WTC11 (cell line): Measurements from ENCODE around the gene ADIG. TPM values are rescaled to one million over a fixed set of nuclear protein-coding genes. Genes with fewer than 3 reads are reported as not detected.

Experiments used
- ATAC-seq: fragments of 200-7000 bp; cut with Tn5 transposase; 2 replicates; pipeline ENCODE4 v1.10.0; 2021; ENCODE audit warnings: mild to moderate bottlenecking, moderate library complexity
- CTCF ChIA-PET: fragments of 300-600 bp; sonication (Branson Sonifier 250); formaldehyde crosslinking; loops from one replicate; lab custom pipeline; 2021; ENCODE audit warnings: antibody characterized with exemption; lab: Charles Lee
- POLR2A ChIA-PET: fragments of 350-600 bp; sonication (Branson Sonifier 250); formaldehyde crosslinking; loops from one replicate; lab custom pipeline; 2021; ENCODE audit warnings: antibody characterized with exemption; lab: Charles Lee
- DNase-seq: peaks from one replicate; pipeline ENCODE4 v3.0.0; 2021; ENCODE audit warnings: low spot score
- H3K27ac Mint-ChIP-seq: 2 replicates; pipeline ENCODE4 v1.8.0; 2021; ENCODE audit warnings: mixed read lengths
- H3K27me3 Mint-ChIP-seq: 2 replicates; pipeline ENCODE4 v1.8.0; 2021; ENCODE audit warnings: low read depth, mild to moderate bottlenecking, moderate library complexity, mixed read lengths
- H3K36me3 Mint-ChIP-seq: 2 replicates; pipeline ENCODE4 v1.8.0; 2021; ENCODE audit warnings: mixed read lengths
- H3K4me1 Mint-ChIP-seq: 2 replicates; pipeline ENCODE4 v1.8.0; 2022; ENCODE audit warnings: mixed read lengths
- H3K4me3 Mint-ChIP-seq: 2 replicates; pipeline ENCODE4 v1.8.0; 2021; ENCODE audit warnings: mild to moderate bottlenecking, moderate library complexity, mixed read lengths
- H3K9me3 Mint-ChIP-seq: 2 replicates; pipeline ENCODE4 v1.8.0; 2021; ENCODE audit warnings: mixed read lengths
- EMX1 ChIP-seq: fragments of 250-450 bp; sonication (Bioruptor Pico); IDR thresholded peaks from 2 replicates; pipeline ENCODE4 v1.8.0; 2021; ENCODE audit warnings: mild to moderate bottlenecking
- ETV6 ChIP-seq: sonication (generic); formaldehyde crosslinking; IDR thresholded peaks from 2 replicates; pipeline ENCODE4 v1.8.1; 2022; ENCODE audit warnings: mild to moderate bottlenecking, missing genetic modification reagents
- FOXJ3 ChIP-seq: sonication (generic); formaldehyde crosslinking; IDR thresholded peaks from 2 replicates; pipeline ENCODE4 v1.9.0; 2021; ENCODE audit warnings: missing genetic modification reagents, mild to moderate bottlenecking, borderline replicate concordance
- FOXK1 ChIP-seq: sonication (generic); formaldehyde crosslinking; IDR thresholded peaks from 2 replicates; pipeline ENCODE4 v1.8.0; 2022; ENCODE audit warnings: mild to moderate bottlenecking, moderate library complexity, missing genetic modification reagents
- GABPB1 ChIP-seq: sonication (generic); formaldehyde crosslinking; IDR thresholded peaks from 2 replicates; pipeline ENCODE4 v1.8.1; 2023; ENCODE audit warnings: mild to moderate bottlenecking, missing genetic modification reagents
- IRF2 ChIP-seq: sonication (generic); formaldehyde crosslinking; IDR thresholded peaks from 2 replicates; pipeline ENCODE4 v1.8.0; 2022; ENCODE audit warnings: low read depth, missing genetic modification reagents, borderline replicate concordance
- NR1H2 ChIP-seq: sonication (generic); formaldehyde crosslinking; IDR thresholded peaks from 2 replicates; pipeline ENCODE4 v1.9.0; 2021; ENCODE audit warnings: mild to moderate bottlenecking, moderate library complexity, missing genetic modification reagents
- SOX15 ChIP-seq: fragments of 250-450 bp; sonication (Bioruptor Pico); IDR thresholded peaks from 2 replicates; pipeline ENCODE4 v1.9.0; 2021; ENCODE audit warnings: mild to moderate bottlenecking
- TEAD1 ChIP-seq: sonication (generic); formaldehyde crosslinking; IDR thresholded peaks from 2 replicates; pipeline ENCODE4 v1.8.0; 2022; ENCODE audit warnings: mild to moderate bottlenecking, missing genetic modification reagents
- TP53 ChIP-seq: sonication (generic); formaldehyde crosslinking; IDR thresholded peaks from 2 replicates; pipeline ENCODE4 v1.8.1; 2023; ENCODE audit warnings: mild to moderate bottlenecking, missing genetic modification reagents
- ZNF317 ChIP-seq: sonication (generic); formaldehyde crosslinking; IDR thresholded peaks from 2 replicates; pipeline ENCODE4 v1.8.1; 2023; ENCODE audit warnings: low read depth, mild to moderate bottlenecking, moderate library complexity, missing genetic modification reagents, borderline replicate concordance
- ZNF396 ChIP-seq: fragments of 250-450 bp; sonication (Bioruptor Pico); IDR thresholded peaks from 2 replicates; pipeline ENCODE4 v1.8.0; 2021; ENCODE audit warnings: mild to moderate bottlenecking, moderate library complexity, borderline replicate concordance
- total RNA-seq: library from RNA; stranded (reverse); gene quantifications from 3 replicates; pipeline ENCODE4 v1.2.3, GENCODE V29; 2021
- TF ChIP-seq, protein P1 (sequence below): sonication (generic); formaldehyde crosslinking; IDR thresholded peaks from 2 replicates; pipeline ENCODE4 v1.8.1; 2022; ENCODE audit warnings: mild to moderate bottlenecking, moderate library complexity, missing genetic modification reagents
- TF ChIP-seq, protein P2 (sequence below): fragments of 250-450 bp; sonication (Bioruptor Pico); IDR thresholded peaks from 2 replicates; pipeline ENCODE4 v2.1.2; 2022; ENCODE audit warnings: mild to moderate bottlenecking, moderate library complexity
- TF ChIP-seq, protein P3 (sequence below): sonication (generic); formaldehyde crosslinking; IDR thresholded peaks from 2 replicates; pipeline ENCODE4 v1.8.1; 2023; ENCODE audit warnings: mild to moderate bottlenecking, moderate library complexity, missing genetic modification reagents
- TF ChIP-seq, protein P4 (sequence below): fragments of 250-450 bp; sonication (Bioruptor Pico); IDR thresholded peaks from 2 replicates; pipeline ENCODE4 v1.9.0; 2021; ENCODE audit warnings: moderate library complexity, mild to moderate bottlenecking, inconsistent platforms, borderline replicate concordance
- TF ChIP-seq, protein P5 (sequence below): sonication (generic); formaldehyde crosslinking; IDR thresholded peaks from 2 replicates; pipeline ENCODE4 v1.8.0; 2023; ENCODE audit warnings: missing genetic modification reagents
- TF ChIP-seq, protein P6 (sequence below): sonication (generic); formaldehyde crosslinking; IDR thresholded peaks from 2 replicates; pipeline ENCODE4 v1.8.0; 2022; ENCODE audit warnings: mild to moderate bottlenecking, missing genetic modification reagents
- TF ChIP-seq, protein P7 (sequence below): sonication (generic); formaldehyde crosslinking; IDR thresholded peaks from 2 replicates; pipeline ENCODE4 v1.8.1; 2023; ENCODE audit warnings: mild to moderate bottlenecking, missing genetic modification reagents, moderate library complexity
- TF ChIP-seq, protein P8 (sequence below): sonication (generic); formaldehyde crosslinking; IDR thresholded peaks from 2 replicates; pipeline ENCODE4 v1.8.0; 2022; ENCODE audit warnings: missing genetic modification reagents

ADIG gene
- total RNA-seq, 1 experiment from 2014 or later, result not detected

DNA sequence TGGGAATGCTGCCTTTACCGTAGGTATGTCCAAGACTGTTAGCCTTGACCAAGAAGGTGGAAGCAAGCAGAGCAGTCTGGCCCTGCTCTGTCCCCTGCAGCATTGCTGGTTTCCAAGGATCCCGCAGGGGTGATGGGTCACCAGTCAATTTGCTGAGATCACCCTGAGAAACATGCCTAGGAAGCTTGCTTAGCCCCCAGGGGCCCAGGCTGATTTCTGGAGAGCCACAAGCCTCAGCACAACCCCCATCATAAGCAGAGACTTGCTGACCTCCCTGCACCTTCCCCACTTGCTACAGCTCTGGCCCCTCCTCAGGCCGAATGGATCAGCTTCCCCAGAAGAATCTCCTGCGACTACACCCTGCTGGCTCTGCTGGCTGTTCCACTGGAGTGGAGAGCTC is 42.1 kb downstream of the ADIG start (continued):
- TF ChIP-seq, protein P1, sequence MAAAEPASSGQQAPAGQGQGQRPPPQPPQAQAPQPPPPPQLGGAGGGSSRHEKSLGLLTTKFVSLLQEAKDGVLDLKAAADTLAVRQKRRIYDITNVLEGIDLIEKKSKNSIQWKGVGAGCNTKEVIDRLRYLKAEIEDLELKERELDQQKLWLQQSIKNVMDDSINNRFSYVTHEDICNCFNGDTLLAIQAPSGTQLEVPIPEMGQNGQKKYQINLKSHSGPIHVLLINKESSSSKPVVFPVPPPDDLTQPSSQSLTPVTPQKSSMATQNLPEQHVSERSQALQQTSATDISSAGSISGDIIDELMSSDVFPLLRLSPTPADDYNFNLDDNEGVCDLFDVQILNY (CRISPR knock-in tag), result no peak
- TF ChIP-seq ZNF317 (CRISPR knock-in tag), result no peak

DNA sequence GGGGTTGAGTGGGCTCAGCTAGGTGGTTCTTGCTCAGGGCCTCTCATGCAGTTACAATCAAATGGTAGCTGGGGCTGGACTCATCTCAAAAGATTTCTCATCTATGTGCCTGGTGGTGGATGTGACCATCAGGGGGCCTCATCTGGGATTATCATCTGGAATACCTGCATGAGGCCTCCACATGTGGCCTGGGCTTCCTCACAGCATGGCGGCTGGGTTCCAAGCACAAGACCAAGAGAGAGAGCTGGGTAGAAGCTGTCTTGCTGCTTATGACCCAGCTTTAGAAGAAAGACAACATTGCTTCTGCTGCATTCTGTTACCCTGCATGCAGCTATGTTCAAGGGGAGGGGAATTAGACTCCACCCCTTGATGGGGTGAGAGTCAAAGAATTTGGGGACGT is 43.1 kb downstream of the ADIG start:
- CTCF ChIA-PET, result interaction anchor here (0.9 to 2.0 kb wide), 2 partner anchors 10 to 25 kb away, joined by 3 to 5 read pairs; no protein-coding TSS in a partner anchor
- POLR2A ChIA-PET, result no interaction called here
- H3K9me3 Mint-ChIP-seq, result peaks cover 13% of the 10 kb centered on the region
- H3K4me3 Mint-ChIP-seq, result no peak overlapping the region
- no peak overlapping the region for H3K27ac Mint-ChIP-seq
- no peaks in the 10 kb centered on the region; the same call in 1 of the 2 replicates for H3K27me3 Mint-ChIP-seq
- H3K4me1 Mint-ChIP-seq, result peaks cover 21% of the 10 kb centered on the region
- TF ChIP-seq IRF2 (CRISPR knock-in tag), result no peak
- TF ChIP-seq, protein P2, sequence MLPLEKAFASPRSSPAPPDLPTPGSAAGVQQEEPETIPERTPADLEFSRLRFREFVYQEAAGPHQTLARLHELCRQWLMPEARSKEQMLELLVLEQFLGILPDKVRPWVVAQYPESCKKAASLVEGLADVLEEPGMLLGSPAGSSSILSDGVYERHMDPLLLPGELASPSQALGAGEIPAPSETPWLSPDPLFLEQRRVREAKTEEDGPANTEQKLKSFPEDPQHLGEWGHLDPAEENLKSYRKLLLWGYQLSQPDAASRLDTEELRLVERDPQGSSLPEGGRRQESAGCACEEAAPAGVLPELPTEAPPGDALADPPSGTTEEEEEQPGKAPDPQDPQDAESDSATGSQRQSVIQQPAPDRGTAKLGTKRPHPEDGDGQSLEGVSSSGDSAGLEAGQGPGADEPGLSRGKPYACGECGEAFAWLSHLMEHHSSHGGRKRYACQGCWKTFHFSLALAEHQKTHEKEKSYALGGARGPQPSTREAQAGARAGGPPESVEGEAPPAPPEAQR (CRISPR knock-in tag), result no peak
- TF ChIP-seq TEAD1, result no peak
- TF ChIP-seq ETV6, result no peak
- no peak for TF ChIP-seq SOX15
- no peak for TF ChIP-seq GABPB1 (CRISPR knock-in tag)
- TF ChIP-seq TP53, result no peak
- TF ChIP-seq, protein P3, sequence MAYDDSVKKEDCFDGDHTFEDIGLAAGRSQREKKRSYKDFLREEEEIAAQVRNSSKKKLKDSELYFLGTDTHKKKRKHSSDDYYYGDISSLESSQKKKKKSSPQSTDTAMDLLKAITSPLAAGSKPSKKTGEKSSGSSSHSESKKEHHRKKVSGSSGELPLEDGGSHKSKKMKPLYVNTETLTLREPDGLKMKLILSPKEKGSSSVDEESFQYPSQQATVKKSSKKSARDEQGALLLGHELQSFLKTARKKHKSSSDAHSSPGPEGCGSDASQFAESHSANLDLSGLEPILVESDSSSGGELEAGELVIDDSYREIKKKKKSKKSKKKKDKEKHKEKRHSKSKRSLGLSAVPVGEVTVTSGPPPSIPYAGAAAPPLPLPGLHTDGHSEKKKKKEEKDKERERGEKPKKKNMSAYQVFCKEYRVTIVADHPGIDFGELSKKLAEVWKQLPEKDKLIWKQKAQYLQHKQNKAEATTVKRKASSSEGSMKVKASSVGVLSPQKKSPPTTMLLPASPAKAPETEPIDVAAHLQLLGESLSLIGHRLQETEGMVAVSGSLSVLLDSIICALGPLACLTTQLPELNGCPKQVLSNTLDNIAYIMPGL (CRISPR knock-in tag), result no peak
- no peak for TF ChIP-seq FOXJ3
- no peak for TF ChIP-seq NR1H2 (CRISPR knock-in tag)
- no peak for TF ChIP-seq FOXK1 (CRISPR knock-in tag)
- TF ChIP-seq, protein P4, sequence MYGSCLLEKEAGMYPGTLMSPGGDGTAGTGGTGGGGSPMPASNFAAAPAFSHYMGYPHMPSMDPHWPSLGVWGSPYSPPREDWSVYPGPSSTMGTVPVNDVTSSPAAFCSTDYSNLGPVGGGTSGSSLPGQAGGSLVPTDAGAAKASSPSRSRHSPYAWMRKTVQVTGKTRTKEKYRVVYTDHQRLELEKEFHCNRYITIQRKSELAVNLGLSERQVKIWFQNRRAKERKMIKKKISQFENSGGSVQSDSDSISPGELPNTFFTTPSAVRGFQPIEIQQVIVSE (CRISPR knock-in tag), result no peak
- TF ChIP-seq, protein P5, sequence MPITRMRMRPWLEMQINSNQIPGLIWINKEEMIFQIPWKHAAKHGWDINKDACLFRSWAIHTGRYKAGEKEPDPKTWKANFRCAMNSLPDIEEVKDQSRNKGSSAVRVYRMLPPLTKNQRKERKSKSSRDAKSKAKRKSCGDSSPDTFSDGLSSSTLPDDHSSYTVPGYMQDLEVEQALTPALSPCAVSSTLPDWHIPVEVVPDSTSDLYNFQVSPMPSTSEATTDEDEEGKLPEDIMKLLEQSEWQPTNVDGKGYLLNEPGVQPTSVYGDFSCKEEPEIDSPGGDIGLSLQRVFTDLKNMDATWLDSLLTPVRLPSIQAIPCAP (CRISPR knock-in tag), result no peak
- DNase-seq (no peak), ATAC-seq (no peak)
- no peaks in the 10 kb centered on the region for H3K36me3 Mint-ChIP-seq

DNA sequence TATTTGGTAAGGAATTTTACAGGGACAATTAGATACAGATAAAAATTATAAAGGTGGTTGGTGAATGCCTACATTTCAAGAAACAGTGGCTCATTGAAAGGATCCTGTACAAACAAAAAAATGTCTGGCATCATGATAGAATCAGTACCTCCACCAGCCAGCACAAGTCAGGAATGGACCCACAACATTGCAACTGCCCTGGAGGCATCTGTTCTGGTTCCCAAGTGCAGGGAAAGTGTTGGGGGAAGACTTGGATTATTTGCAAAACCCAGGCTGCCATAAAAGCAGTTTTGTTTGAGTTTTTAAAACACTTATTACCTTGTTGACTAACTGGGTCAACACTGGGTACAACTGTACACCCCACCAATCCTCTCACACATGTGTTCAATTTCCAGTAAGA is 44.9 kb downstream of the ADIG start:
- Mint-ChIP-seq H3K4me1 (peaks cover 24% of the 10 kb centered on the region), H3K27me3 (no peaks in the 10 kb centered on the region), H3K27ac (no peak overlapping the region), H3K4me3 (no peak overlapping the region), H3K36me3 (no peaks in the 10 kb centered on the region), H3K9me3 (peaks cover 13% of the 10 kb centered on the region)
- ATAC-seq, result no peak
- POLR2A ChIA-PET, result no interaction called here
- DNase-seq, result no peak
- CTCF ChIA-PET, result no interaction called here
- TF ChIP-seq EMX1 (CRISPR knock-in tag), result no peak
- TF ChIP-seq, protein P6, sequence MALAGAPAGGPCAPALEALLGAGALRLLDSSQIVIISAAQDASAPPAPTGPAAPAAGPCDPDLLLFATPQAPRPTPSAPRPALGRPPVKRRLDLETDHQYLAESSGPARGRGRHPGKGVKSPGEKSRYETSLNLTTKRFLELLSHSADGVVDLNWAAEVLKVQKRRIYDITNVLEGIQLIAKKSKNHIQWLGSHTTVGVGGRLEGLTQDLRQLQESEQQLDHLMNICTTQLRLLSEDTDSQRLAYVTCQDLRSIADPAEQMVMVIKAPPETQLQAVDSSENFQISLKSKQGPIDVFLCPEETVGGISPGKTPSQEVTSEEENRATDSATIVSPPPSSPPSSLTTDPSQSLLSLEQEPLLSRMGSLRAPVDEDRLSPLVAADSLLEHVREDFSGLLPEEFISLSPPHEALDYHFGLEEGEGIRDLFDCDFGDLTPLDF (CRISPR knock-in tag), result no peak
- no peak for TF ChIP-seq TEAD1
- TF ChIP-seq, protein P7, sequence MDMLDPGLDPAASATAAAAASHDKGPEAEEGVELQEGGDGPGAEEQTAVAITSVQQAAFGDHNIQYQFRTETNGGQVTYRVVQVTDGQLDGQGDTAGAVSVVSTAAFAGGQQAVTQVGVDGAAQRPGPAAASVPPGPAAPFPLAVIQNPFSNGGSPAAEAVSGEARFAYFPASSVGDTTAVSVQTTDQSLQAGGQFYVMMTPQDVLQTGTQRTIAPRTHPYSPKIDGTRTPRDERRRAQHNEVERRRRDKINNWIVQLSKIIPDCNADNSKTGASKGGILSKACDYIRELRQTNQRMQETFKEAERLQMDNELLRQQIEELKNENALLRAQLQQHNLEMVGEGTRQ (CRISPR knock-in tag), result no peak
- TF ChIP-seq ZNF396 (CRISPR knock-in tag), result no peak
- TF ChIP-seq, protein P8, sequence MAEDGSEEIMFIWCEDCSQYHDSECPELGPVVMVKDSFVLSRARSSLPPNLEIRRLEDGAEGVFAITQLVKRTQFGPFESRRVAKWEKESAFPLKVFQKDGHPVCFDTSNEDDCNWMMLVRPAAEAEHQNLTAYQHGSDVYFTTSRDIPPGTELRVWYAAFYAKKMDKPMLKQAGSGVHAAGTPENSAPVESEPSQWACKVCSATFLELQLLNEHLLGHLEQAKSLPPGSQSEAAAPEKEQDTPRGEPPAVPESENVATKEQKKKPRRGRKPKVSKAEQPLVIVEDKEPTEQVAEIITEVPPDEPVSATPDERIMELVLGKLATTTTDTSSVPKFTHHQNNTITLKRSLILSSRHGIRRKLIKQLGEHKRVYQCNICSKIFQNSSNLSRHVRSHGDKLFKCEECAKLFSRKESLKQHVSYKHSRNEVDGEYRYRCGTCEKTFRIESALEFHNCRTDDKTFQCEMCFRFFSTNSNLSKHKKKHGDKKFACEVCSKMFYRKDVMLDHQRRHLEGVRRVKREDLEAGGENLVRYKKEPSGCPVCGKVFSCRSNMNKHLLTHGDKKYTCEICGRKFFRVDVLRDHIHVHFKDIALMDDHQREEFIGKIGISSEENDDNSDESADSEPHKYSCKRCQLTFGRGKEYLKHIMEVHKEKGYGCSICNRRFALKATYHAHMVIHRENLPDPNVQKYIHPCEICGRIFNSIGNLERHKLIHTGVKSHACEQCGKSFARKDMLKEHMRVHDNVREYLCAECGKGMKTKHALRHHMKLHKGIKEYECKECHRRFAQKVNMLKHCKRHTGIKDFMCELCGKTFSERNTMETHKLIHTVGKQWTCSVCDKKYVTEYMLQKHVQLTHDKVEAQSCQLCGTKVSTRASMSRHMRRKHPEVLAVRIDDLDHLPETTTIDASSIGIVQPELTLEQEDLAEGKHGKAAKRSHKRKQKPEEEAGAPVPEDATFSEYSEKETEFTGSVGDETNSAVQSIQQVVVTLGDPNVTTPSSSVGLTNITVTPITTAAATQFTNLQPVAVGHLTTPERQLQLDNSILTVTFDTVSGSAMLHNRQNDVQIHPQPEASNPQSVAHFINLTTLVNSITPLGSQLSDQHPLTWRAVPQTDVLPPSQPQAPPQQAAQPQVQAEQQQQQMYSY (CRISPR knock-in tag), result no peak
- TF ChIP-seq, protein P3 (CRISPR knock-in tag), result no peak
